H9 (cell line): ENCODE data around the gene EME1. TPM values are rescaled to one million over a fixed set of nuclear protein-coding genes. Genes with fewer than 3 reads are reported as not detected.

Experiments used
- DNase-seq: peaks from one replicate; pipeline ENCODE4 v3.0.0-alpha.2; 2017
- H2AFZ ChIP-seq: one replicate; pipeline ENCODE4 v1.6.1; 2013; ENCODE audit warnings: mild to moderate bottlenecking, low read length, control low read depth, moderate library complexity
- H2AK5ac ChIP-seq: 2 replicates; pipeline ENCODE4 v1.6.1; 2013; ENCODE audit warnings: low read length, control low read depth, mixed read lengths; ENCODE audit not compliant: insufficient read length
- H2BK120ac ChIP-seq: one replicate; pipeline ENCODE4 v1.6.1; 2013; ENCODE audit warnings: low read depth, mild to moderate bottlenecking, low read length, control low read depth, inconsistent platforms; ENCODE audit not compliant: poor library complexity, severe bottlenecking
- H2BK12ac ChIP-seq: 2 replicates; pipeline ENCODE4 v1.6.1; 2013; ENCODE audit warnings: low read length, control low read depth, mixed read lengths, low read depth; ENCODE audit not compliant: insufficient read length
- H2BK15ac ChIP-seq: 2 replicates; pipeline ENCODE4 v1.6.1; 2013; ENCODE audit warnings: low read depth, low read length, control low read depth
- H2BK20ac ChIP-seq: one replicate; pipeline ENCODE4 v1.6.1; 2013; ENCODE audit warnings: low read depth, mild to moderate bottlenecking, low read length, control low read depth, inconsistent platforms; ENCODE audit not compliant: poor library complexity, severe bottlenecking
- H2BK5ac ChIP-seq: 2 replicates; pipeline ENCODE4 v1.6.1; 2013; ENCODE audit warnings: low read length, control low read depth, mixed read lengths; ENCODE audit not compliant: insufficient read length
- H3K14ac ChIP-seq: 2 replicates; pipeline ENCODE4 v1.6.1; 2013; ENCODE audit warnings: low read length, control low read depth; ENCODE audit not compliant: insufficient read depth
- H3K18ac ChIP-seq: 2 replicates; pipeline ENCODE4 v1.6.1; 2013; ENCODE audit warnings: low read depth, mild to moderate bottlenecking, mixed read lengths, low read length, control low read depth; ENCODE audit not compliant: insufficient read length
- H3K23ac ChIP-seq: 2 replicates; pipeline ENCODE4 v1.6.1; 2013; ENCODE audit warnings: low read length, control low read depth, mixed read lengths, low read depth; ENCODE audit not compliant: insufficient read length
- H3K23me2 ChIP-seq: 2 replicates; pipeline ENCODE4 v1.6.1; 2013; ENCODE audit warnings: low read depth, mild to moderate bottlenecking, mixed read lengths, low read length, control low read depth; ENCODE audit not compliant: insufficient read length, poor library complexity, severe bottlenecking
- H3K27ac ChIP-seq: 2 replicates; pipeline ENCODE4 v1.5.1; 2013; ENCODE audit warnings: low read length, control low read depth, mixed read lengths, low read depth; ENCODE audit not compliant: insufficient read length
- H3K27me3 ChIP-seq: 2 replicates; pipeline ENCODE4 v1.6.1; 2013; ENCODE audit warnings: low read length, control low read depth, inconsistent platforms; ENCODE audit not compliant: insufficient read depth
- H3K4ac ChIP-seq: 2 replicates; pipeline ENCODE4 v1.6.1; 2013; ENCODE audit warnings: low read depth, mild to moderate bottlenecking, control low read depth, inconsistent platforms, low read length, moderate library complexity
- H3K4me1 ChIP-seq: 2 replicates; pipeline ENCODE4 v1.6.1; 2013; ENCODE audit warnings: low read length, control low read depth, inconsistent platforms; ENCODE audit not compliant: insufficient read depth
- H3K4me2 ChIP-seq: 2 replicates; pipeline ENCODE4 v1.6.1; 2013; ENCODE audit warnings: low read length, control low read depth, mixed read lengths; ENCODE audit not compliant: insufficient read length, insufficient read depth
- H3K56ac ChIP-seq: 2 replicates; pipeline ENCODE4 v1.6.1; 2013; ENCODE audit warnings: low read depth, mild to moderate bottlenecking, mixed read lengths, low read length, control low read depth; ENCODE audit not compliant: insufficient read length
- H3K79me1 ChIP-seq: 2 replicates; pipeline ENCODE4 v1.6.1; 2013; ENCODE audit warnings: low read depth, mild to moderate bottlenecking, moderate library complexity, low read length, control low read depth, inconsistent platforms; ENCODE audit not compliant: insufficient read depth, poor library complexity, severe bottlenecking
- H3K79me2 ChIP-seq: 2 replicates; pipeline ENCODE4 v1.6.1; 2013; ENCODE audit warnings: low read length, control low read depth, inconsistent platforms; ENCODE audit not compliant: insufficient read depth
- H3K9ac ChIP-seq: 2 replicates; pipeline ENCODE4 v1.6.1; 2013; ENCODE audit warnings: low read length, control low read depth, mixed read lengths; ENCODE audit not compliant: insufficient read length; ENCODE audit errors: extremely low read depth
- H3K9me3 ChIP-seq: one replicate; pipeline ENCODE4 v1.6.1; 2013; ENCODE audit warnings: low read depth, low read length, inconsistent platforms; ENCODE audit not compliant: control insufficient read depth
- H3T11ph ChIP-seq: one replicate; pipeline ENCODE4 v1.6.1; 2013; ENCODE audit warnings: mild to moderate bottlenecking, low read length, control low read depth, inconsistent platforms
- H4K20me1 ChIP-seq: one replicate; pipeline ENCODE4 v1.6.1; 2013; ENCODE audit not compliant: control insufficient read depth, insufficient read length, insufficient read depth
- H4K5ac ChIP-seq: 2 replicates; pipeline ENCODE4 v1.6.1; 2013; ENCODE audit warnings: low read depth, mild to moderate bottlenecking, mixed read lengths, low read length, control low read depth; ENCODE audit not compliant: insufficient read length
- H4K8ac ChIP-seq: replicated peaks from 2 replicates; pipeline ENCODE4 v1.6.1; 2013; ENCODE audit warnings: low read length, control low read depth, mixed read lengths, low read depth; ENCODE audit not compliant: insufficient read length
- H4K91ac ChIP-seq: 2 replicates; pipeline ENCODE4 v1.6.1; 2013; ENCODE audit warnings: low read depth, mild to moderate bottlenecking, moderate library complexity, mixed read lengths, low read length, control low read depth; ENCODE audit not compliant: insufficient read length
- H3K27ac Mint-ChIP-seq, 3 experiments: 2 replicates in 2 of 3; 3 replicates in 1 of 3; pipeline ENCODE4 v1.8.0; 2020 to 2021; ENCODE audit warnings: mixed read lengths in 3 of 3, mild to moderate bottlenecking in 1 of 3, moderate library complexity in 1 of 3
- H3K27me3 Mint-ChIP-seq: 2 replicates; pipeline ENCODE4 v1.8.0; 2021; ENCODE audit warnings: low read depth, mild to moderate bottlenecking, moderate library complexity, mixed read lengths
- H3K36me3 Mint-ChIP-seq, 3 experiments: 2 replicates in 2 of 3; 3 replicates in 1 of 3; pipeline ENCODE4 v1.8.0; 2020 to 2021; ENCODE audit warnings: low read depth in 3 of 3, mixed read lengths in 3 of 3; ENCODE audit not compliant: insufficient read depth in 1 of 3
- H3K4me1 Mint-ChIP-seq, 2 experiments: 2 replicates each; pipeline ENCODE4 v1.8.0; 2020; ENCODE audit warnings: mixed read lengths in 2 of 2
- H3K4me3 Mint-ChIP-seq, 2 experiments: 2 replicates in 1 of 2; 3 replicates in 1 of 2; pipeline ENCODE4 v1.8.0; 2020 to 2021; ENCODE audit warnings: mild to moderate bottlenecking in 2 of 2, mixed read lengths in 2 of 2, moderate library complexity in 1 of 2
- H3K9me3 Mint-ChIP-seq, 2 experiments: 2 replicates in 1 of 2; 3 replicates in 1 of 2; pipeline ENCODE4 v1.8.0; 2020; ENCODE audit warnings: mild to moderate bottlenecking in 2 of 2, mixed read lengths in 2 of 2, moderate library complexity in 1 of 2
- CTCF ChIP-seq: fragments of 200-600 bp; sonication (generic); conservative IDR thresholded peaks from 3 replicates; pipeline ENCODE4 v1.8.0; 2021; ENCODE audit warnings: antibody characterized with exemption, mild to moderate bottlenecking
- WGBS: extraction: QIAGEN DNeasy Blood & Tissue Kit; methylation state at CpG from one replicate; pipeline ENCODE4 v1.1.7; 2013; ENCODE audit warnings: missing lambda C conversion rate, low lambda C conversion rate, mixed read lengths; ENCODE audit not compliant: insufficient read length; ENCODE audit errors: extremely low coverage; 5-methylcytosine and 5-hydroxymethylcytosine counted together
- total RNA-seq: library from RNA; stranded (reverse); gene quantifications from 2 replicates; pipeline ENCODE4 v1.2.1, GENCODE V29; 2021

The EME1 gene
- total RNA-seq, 1 experiment from 2014 or later, result 15.1 TPM

DNA sequence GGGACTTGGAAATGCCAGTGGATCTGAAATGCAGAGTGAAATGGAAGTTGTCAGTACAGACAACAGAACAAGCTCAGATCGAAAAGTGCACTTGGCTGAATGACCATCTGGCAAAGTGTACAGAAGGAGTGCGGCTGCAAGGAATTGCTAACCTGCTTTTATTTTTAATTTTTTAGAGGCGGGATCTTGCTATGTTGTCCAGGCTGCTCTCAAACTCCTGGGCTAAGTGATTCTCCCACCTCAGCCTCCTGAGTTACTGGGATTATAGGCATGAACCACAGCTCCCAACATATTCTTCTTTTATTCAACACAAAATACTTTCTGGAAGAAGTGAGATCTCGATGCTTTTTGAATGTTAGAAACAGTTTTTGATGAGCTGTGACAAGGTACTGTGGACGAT lies 20.7 kb downstream of the EME1 start:
- no peak for DNase-seq
- no peak overlapping the region for H3K4me3 Mint-ChIP-seq
- no peak overlapping the region for H2BK5ac ChIP-seq
- no peaks in the 10 kb centered on the region for H3K9me3 Mint-ChIP-seq
- H3K23me2 ChIP-seq, result peaks cover 14% of the 10 kb centered on the region
- H3K23ac ChIP-seq, result no peak overlapping the region
- no peak overlapping the region for H4K5ac ChIP-seq
- H3K27me3 Mint-ChIP-seq, result no peaks in the 10 kb centered on the region
- no peak overlapping the region for H3K4ac ChIP-seq
- H3K14ac ChIP-seq, result no peak overlapping the region
- no peak overlapping the region for H2AK5ac ChIP-seq
- H4K8ac ChIP-seq, result no peak overlapping the region
- H3K27ac Mint-ChIP-seq, result no peak overlapping the region
- no peak overlapping the region for H3K56ac ChIP-seq
- H3K4me2 ChIP-seq, result no peak overlapping the region
- no CpG with 5 or more reads among the region's 5 CpGs for WGBS
- H4K20me1 ChIP-seq, result no peaks in the 10 kb centered on the region
- H2BK20ac ChIP-seq, result no peak overlapping the region
- H3K79me1 ChIP-seq, result peaks cover 11% of the 10 kb centered on the region
- H3K36me3 Mint-ChIP-seq, result peaks cover 37 to 64% (median 60%) of the 10 kb centered on the region in 3 experiments; a peak in 6 of 7 replicates
- no peak overlapping the region for H2BK15ac ChIP-seq
- H3K4me1 Mint-ChIP-seq, result peaks cover 10 to 16% of the 10 kb centered on the region in 2 experiments
- H3K27me3 ChIP-seq, result no peaks in the 10 kb centered on the region
- no peak overlapping the region for H2BK120ac ChIP-seq
- no peak overlapping the region for H3K27ac ChIP-seq
- H3K18ac ChIP-seq, result no peak overlapping the region
- H4K91ac ChIP-seq, result no peak overlapping the region
- H2BK12ac ChIP-seq, result no peak overlapping the region
- H3K9me3 ChIP-seq, result no peaks in the 10 kb centered on the region
- peaks cover 11% of the 10 kb centered on the region; the same call in 1 of the 2 replicates for H3K79me2 ChIP-seq
- 0 out of 2 replicates have a peak, but pooled peaks cover 3% of the 10 kb centered on the region for H3K4me1 ChIP-seq
- TF ChIP-seq CTCF, result no peak
- H2AFZ ChIP-seq, result no peak overlapping the region
- H3T11ph ChIP-seq, result no peak overlapping the region
- no peak overlapping the region for H3K9ac ChIP-seq
